ENCODE measurements around the gene VWCE.
"Not testable (repeated sequence)": the region's sequence is repeated elsewhere in the genome, so short reads cannot be mapped to it uniquely, and the experiment has no call there.

Gene VWCE

DNA sequence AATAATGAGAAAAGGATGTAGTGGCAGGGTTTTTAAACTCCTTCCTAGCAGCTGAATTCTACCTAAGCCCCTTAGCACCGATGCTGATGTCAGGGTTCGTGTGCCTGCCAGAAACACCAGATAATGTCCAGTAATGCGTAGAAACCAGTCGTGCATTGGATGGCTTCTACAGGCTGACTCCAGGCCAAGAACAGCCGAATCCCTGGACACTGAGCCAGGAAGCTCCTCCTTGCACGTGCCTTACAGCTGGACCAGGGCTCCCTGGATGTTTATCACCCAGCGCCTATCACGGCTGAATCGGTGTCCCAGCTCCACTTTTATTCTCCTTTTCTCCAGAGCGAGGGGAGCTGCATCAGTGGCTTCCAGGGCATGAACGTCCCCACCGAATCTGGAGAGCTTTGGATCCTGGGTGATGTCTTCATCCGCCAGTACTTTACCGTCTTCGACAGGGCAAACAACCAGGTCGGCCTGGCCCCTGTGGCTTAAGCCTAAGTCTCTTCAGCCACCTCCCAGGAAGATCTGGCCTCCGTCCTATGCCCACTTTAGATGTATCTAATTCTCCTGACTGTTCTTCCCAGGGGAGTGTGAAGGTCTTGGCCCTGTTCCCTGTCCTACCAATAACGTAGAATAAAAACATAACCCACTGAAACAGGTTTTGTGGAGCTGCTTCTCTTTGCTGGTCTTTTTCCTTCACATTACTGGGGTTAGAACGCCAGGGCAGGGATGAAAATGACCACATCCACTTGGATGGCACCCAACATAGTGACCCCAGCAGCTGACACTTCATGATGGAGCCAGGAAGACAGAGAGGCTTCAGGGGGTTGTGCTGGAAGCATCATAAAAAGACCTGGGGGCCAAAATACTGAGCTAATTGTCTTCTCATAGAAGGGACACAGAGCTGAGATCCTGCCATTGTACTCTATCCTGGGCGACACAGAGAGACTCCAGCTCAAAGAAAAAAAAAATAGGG, 44.0 kb downstream of the VWCE start:
- DNase-seq = not testable (repeated sequence)

DNA sequence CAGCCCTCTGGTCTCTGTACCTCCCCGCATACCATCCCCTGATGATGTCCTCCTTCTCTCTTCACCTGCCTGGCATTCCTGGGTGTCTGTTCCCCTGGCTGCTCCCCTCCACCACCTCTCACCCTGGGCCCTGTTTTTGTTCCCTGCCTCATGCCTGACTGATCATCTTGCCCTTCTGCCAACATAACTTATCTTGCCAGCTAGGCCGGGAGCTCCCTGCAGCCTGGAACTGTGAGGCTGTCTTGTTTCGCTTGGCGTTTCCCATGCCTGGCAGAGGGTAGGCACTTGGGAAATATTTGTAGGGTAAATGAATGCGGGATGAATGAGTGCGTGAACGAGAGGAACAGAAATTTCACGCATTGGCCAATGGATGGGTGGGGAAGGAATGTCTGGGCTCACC, 45.9 kb downstream of the VWCE start:
- not testable (repeated sequence) for DNase-seq

DNA sequence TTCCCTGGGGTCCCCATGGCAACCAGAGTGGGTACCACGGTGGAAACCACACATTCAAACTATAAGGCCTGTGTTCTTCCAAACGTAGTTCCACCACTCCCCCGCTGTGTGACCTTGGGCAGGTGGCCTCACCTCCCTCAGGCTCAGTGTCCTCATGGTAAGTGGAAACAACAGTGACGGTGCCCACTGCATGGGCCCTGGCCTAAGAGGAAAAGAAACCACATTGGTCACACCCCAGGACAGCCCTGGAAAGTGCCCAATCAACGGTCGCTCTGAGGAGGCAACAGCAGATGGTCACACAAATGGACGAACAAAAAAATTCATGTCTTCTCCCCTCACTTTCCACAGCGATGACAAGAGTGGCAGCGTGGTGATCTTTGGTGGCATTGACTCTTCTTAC, 47.0 kb downstream of the VWCE start:
- not testable (repeated sequence) for DNase-seq

- not testable (repeated sequence) for DNase-seq
These were observed 49.7 kb downstream of the VWCE start for GRCh38 chr11:61245284-61245964.

GRCh38 chr11:61241526-61241925, 53.6 kb downstream of the VWCE start:
- DNase-seq = not testable (repeated sequence)

GRCh38 chr11:61240875-61241274, 54.2 kb downstream of the VWCE start, which contains the start of gene PGA5:
PGA5 (plus strand) TSS chr11:61241175; CDS start chr11:61241227, 52 bp downstream.
- DNase-seq = not testable (repeated sequence)

DNA sequence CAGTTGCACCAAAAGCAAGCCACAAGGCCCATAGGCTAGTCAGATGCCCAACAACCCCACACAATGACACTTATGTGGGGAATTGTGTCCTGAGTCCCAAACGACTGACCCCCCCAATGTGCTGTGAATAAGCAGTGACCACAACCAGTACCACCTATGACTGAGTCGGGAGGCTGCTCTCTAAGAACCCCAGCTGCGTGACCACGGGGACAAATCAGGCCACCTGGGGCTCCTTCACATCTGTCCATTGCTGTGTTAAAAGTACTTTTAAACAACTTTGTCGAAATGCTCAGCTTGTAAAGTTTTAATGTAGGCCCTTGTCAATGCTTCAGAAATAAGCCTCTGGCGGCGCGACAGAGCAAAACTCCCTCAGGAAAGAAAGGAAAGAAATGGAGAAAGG, 54.8 kb downstream of the VWCE start:
- not testable (repeated sequence) for DNase-seq

DNA sequence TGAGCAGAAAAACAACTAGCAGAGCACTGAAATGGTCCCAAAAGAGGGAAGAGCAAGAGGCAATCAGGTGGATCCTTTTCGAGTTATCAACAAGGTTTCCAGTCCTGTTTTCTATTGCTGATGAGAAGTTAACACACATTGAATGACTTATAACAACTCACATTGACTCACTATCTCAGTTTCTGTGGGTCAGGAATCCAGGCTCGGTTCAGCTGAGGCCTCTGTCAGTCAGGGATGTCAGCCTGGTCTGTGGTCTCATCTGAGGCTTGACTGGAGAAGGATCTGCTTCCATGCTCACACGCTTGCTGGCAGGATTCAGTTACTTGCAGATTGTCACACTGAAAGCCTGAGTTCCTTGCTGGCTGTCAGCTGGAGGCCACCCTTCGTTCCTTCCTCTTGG, 58.0 kb downstream of the VWCE start:
- not testable (repeated sequence) for DNase-seq

DNA sequence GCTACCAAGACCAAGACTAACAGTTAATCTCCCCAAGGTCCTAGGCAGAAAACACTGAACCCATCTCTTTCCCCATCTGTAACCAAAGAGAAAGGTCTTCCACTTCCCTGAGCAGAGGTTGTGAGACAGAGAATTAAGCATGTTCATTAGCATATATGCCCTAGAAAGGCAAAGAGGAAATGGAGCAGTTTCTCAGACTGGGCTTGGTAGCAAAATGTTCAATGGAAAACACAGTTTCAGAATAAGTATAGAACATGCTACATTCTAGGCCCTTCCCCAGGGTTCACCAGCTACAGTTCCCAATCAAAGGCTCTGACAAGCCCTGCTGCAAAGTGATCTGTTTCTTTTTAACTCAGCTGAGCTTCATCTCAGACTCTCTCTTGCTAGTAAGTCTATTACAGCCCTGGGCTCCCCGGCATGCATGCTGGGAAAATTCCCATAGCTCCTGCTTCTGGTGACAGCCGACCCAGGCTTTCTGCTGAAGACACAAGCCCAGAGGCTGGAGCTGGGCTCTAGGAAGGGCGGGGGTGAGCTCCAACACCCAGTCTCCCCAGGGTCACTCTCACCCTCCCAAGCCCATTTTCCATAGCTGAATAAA, 62.5 kb downstream of the VWCE start:
- DNase-seq = not testable (repeated sequence)

DNA sequence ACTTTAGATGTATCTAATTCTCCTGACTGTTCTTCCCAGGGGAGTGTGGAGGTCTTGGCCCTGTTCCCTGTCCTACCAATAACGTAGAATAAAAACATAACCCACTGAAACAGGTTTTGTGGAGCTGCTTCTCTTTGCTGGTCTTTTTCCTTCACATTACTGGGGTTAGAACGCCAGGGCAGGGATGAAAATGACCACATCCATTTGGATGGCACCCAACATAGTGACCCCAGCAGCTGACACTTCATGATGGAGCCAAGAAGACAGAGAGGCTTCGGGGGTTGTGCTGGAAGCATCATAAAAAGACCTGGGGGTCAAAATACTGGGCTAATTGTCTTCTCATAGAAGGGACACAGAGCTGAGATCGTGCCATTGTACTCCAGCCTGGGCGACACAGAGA, 63.5 kb downstream of the VWCE start:
- DNase-seq = not testable (repeated sequence)

GRCh38 chr11:61231033-61231432, 64.1 kb downstream of the VWCE start:
- DNase-seq = not testable (repeated sequence)

DNA sequence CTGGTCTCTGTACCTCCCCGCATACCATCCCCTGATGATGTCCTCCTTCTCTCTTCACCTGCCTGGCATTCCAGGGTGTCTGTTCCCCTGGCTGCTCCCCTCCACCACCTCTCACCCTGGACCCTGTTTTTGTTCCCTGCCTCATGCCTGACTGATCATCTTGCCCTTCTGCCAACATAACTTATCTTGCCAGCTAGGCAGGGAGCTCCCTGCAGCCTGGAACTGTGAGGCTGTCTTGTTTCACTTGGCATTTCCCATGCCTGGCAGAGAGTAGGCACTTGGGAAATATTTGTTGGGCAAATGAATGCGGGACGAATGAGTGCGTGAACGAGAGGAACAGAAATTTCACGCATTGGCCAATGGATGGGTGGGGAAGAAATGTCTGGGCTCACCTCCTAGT, 65.7 kb downstream of the VWCE start:
- not testable (repeated sequence) for DNase-seq

- not testable (repeated sequence) for DNase-seq
These were observed 68.5 kb downstream of the VWCE start for GRCh38 chr11:61226457-61227137.

- DNase-seq = not testable (repeated sequence)
These were observed 72.4 kb downstream of the VWCE start for GRCh38 chr11:61222692-61223091.

GRCh38 chr11:61222047-61222446, 73.1 kb downstream of the VWCE start, which contains the start of gene PGA4:
PGA4 (plus strand) TSS chr11:61222347; CDS start chr11:61222401, 54 bp downstream.
- DNase-seq = not testable (repeated sequence)

- not testable (repeated sequence) for DNase-seq
These were observed 76.1 kb downstream of the VWCE start for GRCh38 chr11:61219016-61219415.

DNA sequence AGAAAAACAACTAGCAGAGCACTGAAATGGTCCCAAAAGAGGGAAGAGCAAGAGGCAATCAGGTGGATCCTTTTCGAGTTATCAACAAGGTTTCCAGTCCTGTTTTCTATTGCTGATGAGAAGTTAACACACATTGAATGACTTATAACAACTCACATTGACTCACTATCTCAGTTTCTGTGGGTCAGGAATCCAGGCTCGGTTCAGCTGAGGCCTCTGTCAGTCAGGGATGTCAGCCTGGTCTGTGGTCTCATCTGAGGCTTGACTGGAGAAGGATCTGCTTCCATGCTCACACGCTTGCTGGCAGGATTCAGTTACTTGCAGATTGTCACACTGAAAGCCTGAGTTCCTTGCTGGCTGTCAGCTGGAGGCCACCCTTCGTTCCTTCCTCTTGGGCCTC, 76.8 kb downstream of the VWCE start:
- not testable (repeated sequence) for DNase-seq

DNA sequence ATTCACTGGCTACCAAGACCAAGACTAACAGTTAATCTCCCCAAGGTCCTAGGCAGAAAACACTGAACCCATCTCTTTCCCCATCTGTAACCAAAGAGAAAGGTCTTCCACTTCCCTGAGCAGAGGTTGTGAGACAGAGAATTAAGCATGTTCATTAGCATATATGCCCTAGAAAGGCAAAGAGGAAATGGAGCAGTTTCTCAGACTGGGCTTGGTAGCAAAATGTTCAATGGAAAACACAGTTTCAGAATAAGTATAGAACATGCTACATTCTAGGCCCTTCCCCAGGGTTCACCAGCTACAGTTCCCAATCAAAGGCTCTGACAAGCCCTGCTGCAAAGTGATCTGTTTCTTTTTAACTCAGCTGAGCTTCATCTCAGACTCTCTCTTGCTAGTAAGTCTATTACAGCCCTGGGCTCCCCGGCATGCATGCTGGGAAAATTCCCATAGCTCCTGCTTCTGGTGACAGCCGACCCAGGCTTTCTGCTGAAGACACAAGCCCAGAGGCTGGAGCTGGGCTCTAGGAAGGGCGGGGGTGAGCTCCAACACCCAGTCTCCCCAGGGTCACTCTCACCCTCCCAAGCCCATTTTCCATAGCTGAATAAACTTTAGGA, 81.3 kb downstream of the VWCE start:
- DNase-seq = not testable (repeated sequence)

- DNase-seq = not testable (repeated sequence)
These were observed 82.9 kb downstream of the VWCE start for GRCh38 chr11:61212202-61212601.

DNA sequence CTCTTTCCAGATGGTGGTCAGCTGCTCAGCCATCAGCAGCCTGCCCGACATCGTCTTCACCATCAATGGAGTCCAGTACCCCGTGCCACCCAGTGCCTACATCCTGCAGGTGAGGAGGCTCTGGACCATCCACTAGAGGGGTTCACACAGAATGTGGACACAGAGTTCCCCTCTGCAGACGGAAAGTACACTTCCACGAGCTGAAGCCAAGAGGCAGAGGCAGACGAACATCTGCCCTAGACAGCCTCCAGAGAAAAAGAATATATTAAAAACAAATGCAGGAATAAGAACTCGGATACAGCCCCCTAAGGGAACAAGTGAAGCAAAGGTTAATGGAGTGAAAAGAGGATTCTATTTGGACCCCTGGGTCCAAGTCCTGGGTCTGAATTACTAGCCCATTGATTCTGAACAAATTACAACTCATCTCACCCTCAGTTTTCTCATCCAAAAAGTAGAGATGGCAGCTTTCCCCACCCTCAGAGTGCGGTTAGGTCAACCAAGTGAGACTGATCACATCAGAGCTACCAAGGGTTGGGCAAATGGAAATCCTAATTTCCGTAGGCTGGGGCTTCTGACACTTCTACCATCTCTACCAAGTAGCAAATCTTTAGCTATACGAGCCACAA, 83.7 kb downstream of the VWCE start:
- not testable (repeated sequence) for DNase-seq

GRCh38 chr11:61210629-61211028, 84.5 kb downstream of the VWCE start:
- not testable (repeated sequence) for DNase-seq

All from CD4-positive, alpha-beta T cell treated with Interferon alpha-2 for 1 hour (primary cell).